Measurements from ENCODE around the gene ZNF335.

DNA sequence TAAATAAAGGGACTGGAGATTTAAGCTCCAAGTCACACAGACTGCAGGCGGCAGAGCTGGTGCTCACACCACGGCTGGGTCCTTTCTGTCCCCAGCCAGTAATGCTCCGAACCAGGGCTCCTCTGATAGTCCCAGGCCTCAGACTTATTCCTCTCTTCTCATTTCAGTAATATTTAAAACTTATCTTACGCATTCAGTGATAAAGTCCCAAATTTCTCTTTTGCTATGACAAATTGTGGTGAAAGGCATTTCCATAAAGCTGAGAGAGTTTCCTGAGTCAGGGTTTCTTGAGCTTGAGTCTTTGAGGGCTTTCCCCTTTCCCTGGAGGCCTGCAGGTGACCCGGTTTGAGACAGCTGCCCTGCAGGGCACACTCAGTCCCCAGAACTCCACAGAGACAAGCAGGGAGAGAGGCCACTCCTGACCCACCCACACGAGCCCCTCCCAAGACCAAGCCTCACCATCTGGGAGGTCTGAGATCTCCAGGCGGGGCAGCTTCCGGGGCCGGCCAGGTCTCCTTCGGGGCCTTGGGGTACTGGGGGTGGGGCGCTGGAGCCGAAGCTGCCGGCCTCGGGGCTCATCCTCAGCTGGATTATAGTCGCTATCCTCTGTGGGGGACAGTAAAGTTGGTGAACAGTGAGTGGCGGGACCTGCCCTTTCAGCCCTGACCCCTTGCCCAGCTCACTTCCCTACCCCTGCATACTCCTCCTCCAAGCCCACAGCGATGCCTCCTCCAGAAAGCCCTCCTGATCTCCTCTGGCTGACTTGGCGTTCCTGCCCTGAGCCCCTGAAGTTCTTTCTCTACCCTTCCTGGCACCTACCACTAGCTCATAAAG is 6.6 kb downstream of the ZNF335 start:
- TF ChIP-seq, protein P1, sequence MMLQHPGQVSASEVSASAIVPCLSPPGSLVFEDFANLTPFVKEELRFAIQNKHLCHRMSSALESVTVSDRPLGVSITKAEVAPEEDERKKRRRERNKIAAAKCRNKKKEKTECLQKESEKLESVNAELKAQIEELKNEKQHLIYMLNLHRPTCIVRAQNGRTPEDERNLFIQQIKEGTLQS (CRISPR knock-in tag; IDR thresholded peaks at IDR 0.05), result no peak
- TF ChIP-seq, protein P2, sequence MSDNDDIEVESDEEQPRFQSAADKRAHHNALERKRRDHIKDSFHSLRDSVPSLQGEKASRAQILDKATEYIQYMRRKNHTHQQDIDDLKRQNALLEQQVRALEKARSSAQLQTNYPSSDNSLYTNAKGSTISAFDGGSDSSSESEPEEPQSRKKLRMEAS (IDR thresholded peaks at IDR 0.05), result no peak
- TF ChIP-seq HNRNPL (IDR thresholded peaks at IDR 0.05; ENCODE audit: low read depth, low read length) (no peak), EEA1 (CRISPR knock-in tag; IDR thresholded peaks at IDR 0.05; ENCODE audit: borderline replicate concordance) (no peak), ATF1 (CRISPR knock-in tag; IDR thresholded peaks at IDR 0.05) (no peak), SP1 (IDR thresholded peaks at IDR 0.05) (no peak), SP1 (CRISPR knock-in tag; IDR thresholded peaks at IDR 0.05) (no peak), TP53 (CRISPR knock-in tag; conservative IDR thresholded peaks at IDR 0.05) (no peak), ZBTB20 (CRISPR knock-in tag; IDR thresholded peaks at IDR 0.05; ENCODE audit: borderline replicate concordance, low read depth) (no peak)
- TF ChIP-seq, protein P3, sequence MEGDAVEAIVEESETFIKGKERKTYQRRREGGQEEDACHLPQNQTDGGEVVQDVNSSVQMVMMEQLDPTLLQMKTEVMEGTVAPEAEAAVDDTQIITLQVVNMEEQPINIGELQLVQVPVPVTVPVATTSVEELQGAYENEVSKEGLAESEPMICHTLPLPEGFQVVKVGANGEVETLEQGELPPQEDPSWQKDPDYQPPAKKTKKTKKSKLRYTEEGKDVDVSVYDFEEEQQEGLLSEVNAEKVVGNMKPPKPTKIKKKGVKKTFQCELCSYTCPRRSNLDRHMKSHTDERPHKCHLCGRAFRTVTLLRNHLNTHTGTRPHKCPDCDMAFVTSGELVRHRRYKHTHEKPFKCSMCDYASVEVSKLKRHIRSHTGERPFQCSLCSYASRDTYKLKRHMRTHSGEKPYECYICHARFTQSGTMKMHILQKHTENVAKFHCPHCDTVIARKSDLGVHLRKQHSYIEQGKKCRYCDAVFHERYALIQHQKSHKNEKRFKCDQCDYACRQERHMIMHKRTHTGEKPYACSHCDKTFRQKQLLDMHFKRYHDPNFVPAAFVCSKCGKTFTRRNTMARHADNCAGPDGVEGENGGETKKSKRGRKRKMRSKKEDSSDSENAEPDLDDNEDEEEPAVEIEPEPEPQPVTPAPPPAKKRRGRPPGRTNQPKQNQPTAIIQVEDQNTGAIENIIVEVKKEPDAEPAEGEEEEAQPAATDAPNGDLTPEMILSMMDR (CRISPR knock-in tag; IDR thresholded peaks at IDR 0.05), result no peak

All from HepG2 (cell line).